Skeletal muscle tissue (tissue), 4 donors: ENCODE data around the gene PSMD3. TPM values are rescaled to one million over a fixed set of nuclear protein-coding genes. Genes with fewer than 3 reads are reported as not detected.
"Not testable (repeated sequence)": the region's sequence is repeated elsewhere in the genome, so short reads cannot be mapped to it uniquely, and the experiment has no call there.

Experiments used
- H3K27ac ChIP-seq: one replicate; pipeline ENCODE4 v1.7.0; 2013; ENCODE audit warnings: mild to moderate bottlenecking, low read depth, low read length, inconsistent platforms
- H3K27me3 ChIP-seq, 3 donors: one replicate each; pipeline ENCODE4 v1.7.0; 2013; ENCODE audit warnings: low read length in 3 of 3; ENCODE audit not compliant: control insufficient read depth in 3 of 3, insufficient read depth in 3 of 3
- H3K36me3 ChIP-seq, 3 donors: one replicate each; pipeline ENCODE4 v1.7.0; 2013; ENCODE audit warnings: low read length in 3 of 3; ENCODE audit not compliant: control insufficient read depth in 3 of 3, insufficient read depth in 3 of 3
- H3K4me1 ChIP-seq, 3 donors: one replicate each; pipeline ENCODE4 v1.7.0; 2013; ENCODE audit warnings: low read length in 3 of 3, mild to moderate bottlenecking in 3 of 3; ENCODE audit not compliant: control insufficient read depth in 3 of 3, insufficient read depth in 3 of 3
- H3K4me3 ChIP-seq, 3 donors: one replicate each; pipeline ENCODE4 v1.7.0; 2013; ENCODE audit warnings: low read length in 3 of 3
- H3K9ac ChIP-seq, 3 donors: one replicate each; pipeline ENCODE4 v1.7.0; 2013; ENCODE audit warnings: low read length in 3 of 3, mild to moderate bottlenecking in 3 of 3, moderate library complexity in 2 of 3, low read depth in 1 of 3
- H3K9me3 ChIP-seq, 3 donors: one replicate each; pipeline ENCODE4 v1.7.0; 2013; ENCODE audit warnings: low read length in 3 of 3; ENCODE audit not compliant: control insufficient read depth in 3 of 3
- total RNA-seq: library from RNA; depleted of rRNA; stranded (reverse); fragments of >200 nt; gene quantifications from one replicate; pipeline ENCODE4 v1.2.3, GENCODE V29; 2014
- donor health status: Osteomylitis.

The PSMD3 gene
- total RNA-seq, 1 donor from 2014 or later, result 56.4 TPM

GRCh38 chr17:40004712-40005111 is 24.1 kb downstream of the PSMD3 start:
- Histone ChIP-seq H3K4me3 (no peak overlapping the region), H3K9ac (no peak overlapping the region), H3K27me3 (no peaks in the 10 kb centered on the region), H3K27ac (no peak overlapping the region), H3K9me3 (no peaks in the 10 kb centered on the region), H3K4me1 (peaks cover 2 to 9% (median 3%) of the 10 kb centered on the region in 3 donors), H3K36me3 (no peaks in the 10 kb centered on the region)

- Histone ChIP-seq H3K27ac (no peak overlapping the region), H3K9ac (no peak overlapping the region), H3K27me3 (no peaks in the 10 kb centered on the region), H3K4me1 (peaks cover 2 to 9% (median 3%) of the 10 kb centered on the region in 3 donors), H3K36me3 (no peaks in the 10 kb centered on the region), H3K4me3 (no peak overlapping the region), H3K9me3 (no peaks in the 10 kb centered on the region)
Observed at GRCh38 chr17:40005520-40005919, 24.9 kb downstream of the PSMD3 start.

GRCh38 chr17:40010946-40011500 is 30.4 kb downstream of the PSMD3 start:
- not testable (repeated sequence) for H3K9ac ChIP-seq, H3K9me3 ChIP-seq, H3K27me3 ChIP-seq, H3K27ac ChIP-seq, H3K36me3 ChIP-seq, H3K4me3 ChIP-seq
- H3K4me1 ChIP-seq, result peaks cover 22 to 27% (median 24%) of the 10 kb centered on the region in 3 donors

GRCh38 chr17:40012017-40012647 is 31.5 kb downstream of the PSMD3 start:
- H3K27ac ChIP-seq, H3K36me3 ChIP-seq, H3K27me3 ChIP-seq, H3K9ac ChIP-seq, H3K9me3 ChIP-seq, H3K4me3 ChIP-seq: not testable (repeated sequence)
- H3K4me1 ChIP-seq, result peaks cover 29 to 38% (median 35%) of the 10 kb centered on the region in 3 donors

- peaks cover under 1 to 3% (median 2%) of the 10 kb centered on the region in 3 donors for H3K36me3 ChIP-seq
- H3K27me3 ChIP-seq, result no peaks in the 10 kb centered on the region
- H3K4me1 ChIP-seq, result peaks cover 52 to 61% (median 59%) of the 10 kb centered on the region in 3 donors
- peak overlapping the region; percentile 79 for H3K27ac ChIP-seq
- H3K9me3 ChIP-seq, result no peaks in the 10 kb centered on the region
- H3K4me3 ChIP-seq, result no peak overlapping the region
- peak overlapping the region; percentile 23 to 82 (median 40) for H3K9ac ChIP-seq
Observed at GRCh38 chr17:40014375-40014980, 33.9 kb downstream of the PSMD3 start.

GRCh38 chr17:40015005-40015997 is 34.7 kb downstream of the PSMD3 start, which contains the start of gene CSF3:
Gene CSF3, plus strand, starts transcription at chr17:40015440. Its CDS starts 35 bp downstream, at chr17:40015475.
- Histone ChIP-seq H3K4me3 (peak within 1 kb of the TSS; percentile 52 to 58 (median 54)), H3K36me3 (peaks cover 7 to 9% (median 8%) of the 10 kb centered on the region in 3 donors), H3K9ac (peak within 1 kb of the TSS; percentile 61 to 82 (median 65)), H3K27me3 (no peaks in the 10 kb centered on the region), H3K9me3 (no peaks in the 10 kb centered on the region), H3K27ac (peak within 1 kb of the TSS; percentile 79), H3K4me1 (peaks cover 60 to 69% (median 67%) of the 10 kb centered on the region in 3 donors)

GRCh38 chr17:40015998-40016985 is 35.7 kb downstream of the PSMD3 start:
- H3K27ac ChIP-seq, result peak overlapping the region; percentile 79
- peaks cover 8 to 13% (median 8%) of the 10 kb centered on the region in 3 donors for H3K36me3 ChIP-seq
- H3K9me3 ChIP-seq, result no peaks in the 10 kb centered on the region
- H3K27me3 ChIP-seq, result no peaks in the 10 kb centered on the region
- H3K9ac ChIP-seq, result peak overlapping the region; percentile 61 to 82 (median 65)
- H3K4me1 ChIP-seq, result peaks cover 66 to 73% (median 69%) of the 10 kb centered on the region in 3 donors
- H3K4me3 ChIP-seq, result peak overlapping the region; percentile 52 to 58 (median 54)

- no peaks in the 10 kb centered on the region for H3K9me3 ChIP-seq
- H3K4me1 ChIP-seq, result peaks cover 67 to 86% (median 78%) of the 10 kb centered on the region in 3 donors
- peaks cover 17 to 24% (median 19%) of the 10 kb centered on the region in 3 donors for H3K36me3 ChIP-seq
- H3K4me3 ChIP-seq, result peak overlapping the region in 2 of 3 donors; percentile 15 to 30
- peak overlapping the region; percentile 79 for H3K27ac ChIP-seq
- H3K9ac ChIP-seq, result peak overlapping the region; percentile 33 to 82 (median 64)
- H3K27me3 ChIP-seq, result no peaks in the 10 kb centered on the region
Observed at GRCh38 chr17:40017422-40018080, 36.9 kb downstream of the PSMD3 start.
